ENCODE results near the gene USP7.

Gene USP7

GRCh38 chr16:8861563-8862308, 102.0 kb downstream of the USP7 start:
- DNase-seq (ENCODE audit: low read depth) = no peak

- DNase-seq (ENCODE audit: low read depth) = no peak
These were observed 103.5 kb downstream of the USP7 start for GRCh38 chr16:8859913-8860881.

- no peak for DNase-seq (ENCODE audit: low read depth)
These were observed 104.5 kb downstream of the USP7 start for GRCh38 chr16:8858994-8859912.

GRCh38 chr16:8855972-8856371, 107.7 kb downstream of the USP7 start:
- no peak for DNase-seq (ENCODE audit: low read depth)

- DNase-seq (ENCODE audit: low read depth) = no peak
These were observed 108.5 kb downstream of the USP7 start for GRCh38 chr16:8855051-8855786.

- DNase-seq (ENCODE audit: low read depth) = no peak
These were observed 109.3 kb downstream of the USP7 start for GRCh38 chr16:8854298-8854948.

GRCh38 chr16:8853611-8854010, 110.1 kb downstream of the USP7 start:
- no peak for DNase-seq (ENCODE audit: low read depth)

GRCh38 chr16:8853150-8853549, 110.6 kb downstream of the USP7 start:
- DNase-seq (ENCODE audit: low read depth) = no peak

- no peak for DNase-seq (ENCODE audit: low read depth)
These were observed 111.2 kb downstream of the USP7 start for GRCh38 chr16:8852534-8852933.

GRCh38 chr16:8851761-8852403, 111.8 kb downstream of the USP7 start:
- no peak for DNase-seq (ENCODE audit: low read depth)

- no peak for DNase-seq (ENCODE audit: low read depth)
These were observed 113.3 kb downstream of the USP7 start for GRCh38 chr16:8850279-8850885.

GRCh38 chr16:8849411-8850011, 114.2 kb downstream of the USP7 start:
- DNase-seq (ENCODE audit: low read depth) = no peak

- DNase-seq (ENCODE audit: low read depth) = no peak
These were observed 114.7 kb downstream of the USP7 start for GRCh38 chr16:8848939-8849391.

GRCh38 chr16:8848231-8848938, 115.3 kb downstream of the USP7 start:
- DNase-seq (ENCODE audit: low read depth) = no peak

GRCh38 chr16:8847623-8848022, 116.1 kb downstream of the USP7 start:
- DNase-seq (ENCODE audit: low read depth) = no peak

GRCh38 chr16:8847145-8847544, 116.6 kb downstream of the USP7 start:
- no peak for DNase-seq (ENCODE audit: low read depth)

GRCh38 chr16:8846401-8846932, 117.2 kb downstream of the USP7 start:
- DNase-seq (ENCODE audit: low read depth) = no peak

GRCh38 chr16:8845699-8846298, 117.9 kb downstream of the USP7 start:
- DNase-seq (ENCODE audit: low read depth) = no peak

Measured in activated T-helper 9 cell treated with anti-CD3 and anti-CD28 coated beads, Interleukin-2, amount 50 U/mL, for 16 hours (primary cell).